Testis (tissue), 3 donors: Measurements from ENCODE around the gene ATP5PB. TPM values are rescaled to one million over a fixed set of nuclear protein-coding genes. Genes with fewer than 3 reads are reported as not detected.

Experiments used
- DNase-seq: peaks from one replicate; pipeline ENCODE4 v3.0.0-alpha.2; 2019
- H3K27ac ChIP-seq, 2 donors: fragments of 200-600 bp; sonication (generic); one replicate each; pipeline ENCODE4 v1.5.1; 2019
- H3K27me3 ChIP-seq: fragments of 200-600 bp; sonication (generic); one replicate; pipeline ENCODE4 v1.5.1; 2019
- H3K36me3 ChIP-seq: fragments of 200-600 bp; sonication (generic); one replicate; pipeline ENCODE4 v1.5.1; 2017; ENCODE audit warnings: low read depth; ENCODE audit errors: missing control alignments
- H3K4me1 ChIP-seq: fragments of 200-600 bp; sonication (generic); one replicate; pipeline ENCODE4 v1.5.1; 2019
- H3K4me3 ChIP-seq, 2 donors: fragments of 200-600 bp; sonication (generic); one replicate each; pipeline ENCODE4 v1.5.1; 2017 to 2019
- H3K9me3 ChIP-seq: fragments of 200-600 bp; sonication (generic); one replicate; pipeline ENCODE4 v1.5.1; 2017
- CTCF ChIP-seq, 3 experiments: fragments of 450-650 bp in 2 of 3; fragments of 200-600 bp in 1 of 3; sonication (generic) in 1 of 3; IDR thresholded peaks; one replicate each; pipeline ENCODE4 v1.5.1; 2016 to 2019; ENCODE audit warnings: antibody characterized with exemption in 3 of 3, mild to moderate bottlenecking in 2 of 3, moderate library complexity in 1 of 3
- POLR2A ChIP-seq: fragments of 450-650 bp; IDR thresholded peaks from one replicate; pipeline ENCODE4 v1.6.1; 2017; ENCODE audit warnings: antibody characterized with exemption, mild to moderate bottlenecking, moderate library complexity
- WGBS, 2 donors: methylation state at CpG; one replicate each; pipeline ENCODE4 v1.1.5; 2018; 5-methylcytosine and 5-hydroxymethylcytosine counted together
- intact Hi-C: fragments of 100-400 bp; cut with DNase I; formaldehyde crosslinking; loops from one replicate; pipeline ENCODE4 v1.15.1; 2023; ENCODE audit warnings: low total_unique reads
- polyA plus RNA-seq: library from polyadenylated mRNA; stranded (reverse); fragments of 350-450 nt; fragmentation: Illumina TruSeq; extraction: RNeasy Lipid Tissue Mini Kit (QIAGEN cat#74804); gene quantifications from one replicate; pipeline ENCODE4 v1.2.3, GENCODE V29; 2014; ENCODE audit warnings: low read depth, low replicate concordance; ENCODE audit not compliant: insufficient read depth
- total RNA-seq, 2 donors: library from RNA; depleted of rRNA; stranded (reverse); fragments of >200 nt; gene quantifications; one replicate each; pipeline ENCODE4 v1.2.3, GENCODE V29; 2016

ATP5PB gene
- total and polyA plus RNA-seq, 3 donors from 2014 or later = 183 to 419 (median 188) TPM

GRCh38 chr1:111491070-111491469, 41.8 kb downstream of the ATP5PB start:
- Histone ChIP-seq H3K4me1 (no peaks in the 10 kb centered on the region), H3K27ac (no peak overlapping the region), H3K4me3 (no peak overlapping the region), H3K36me3 (no peaks in the 10 kb centered on the region), H3K9me3 (no peaks in the 10 kb centered on the region), H3K27me3 (no peaks in the 10 kb centered on the region)
- no peak for TF ChIP-seq POLR2A
- no peak for TF ChIP-seq CTCF (IDR thresholded peaks at IDR 0.05)
- intact Hi-C loops = no loop called here
- WGBS, 2 donors = 88 to 91% methylated on average over 7 of the region's 7 CpGs
- DNase-seq = no peak

GRCh38 chr1:111496398-111496797, 47.1 kb downstream of the ATP5PB start:
- no peaks in the 10 kb centered on the region for H3K9me3 ChIP-seq
- intact Hi-C loops = no loop called here
- TF ChIP-seq CTCF (IDR thresholded peaks at IDR 0.05) = no peak
- TF ChIP-seq POLR2A = no peak
- no peaks in the 10 kb centered on the region for H3K27me3 ChIP-seq
- H3K27ac ChIP-seq = no peak overlapping the region
- H3K36me3 ChIP-seq = no peaks in the 10 kb centered on the region
- H3K4me3 ChIP-seq = no peak overlapping the region
- DNase-seq = no peak
- WGBS, 2 donors = 79 to 86% methylated on average over 4 of the region's 4 CpGs
- H3K4me1 ChIP-seq = no peaks in the 10 kb centered on the region

GRCh38 chr1:111497592-111497991, 48.3 kb downstream of the ATP5PB start:
- H3K9me3 ChIP-seq = no peaks in the 10 kb centered on the region
- no peak overlapping the region for H3K27ac ChIP-seq
- 71 to 74% methylated on average over 5 of the region's 5 CpGs for WGBS, 2 donors
- intact Hi-C loops = no loop called here
- H3K4me3 ChIP-seq = no peak overlapping the region
- no peak for DNase-seq
- no peaks in the 10 kb centered on the region for H3K27me3 ChIP-seq
- H3K4me1 ChIP-seq = no peaks in the 10 kb centered on the region
- H3K36me3 ChIP-seq = no peaks in the 10 kb centered on the region
- TF ChIP-seq CTCF (IDR thresholded peaks at IDR 0.05) = no peak
- TF ChIP-seq POLR2A = no peak

- Histone ChIP-seq H3K9me3 (no peaks in the 10 kb centered on the region), H3K4me3 (no peak overlapping the region), H3K27me3 (no peaks in the 10 kb centered on the region), H3K27ac (no peak overlapping the region), H3K4me1 (no peaks in the 10 kb centered on the region), H3K36me3 (no peaks in the 10 kb centered on the region)
- no peak for TF ChIP-seq CTCF (IDR thresholded peaks at IDR 0.05)
- no peak for TF ChIP-seq POLR2A
- intact Hi-C loops = no loop called here
- WGBS, 2 donors = 79 to 87% methylated on average over 5 of the region's 5 CpGs
- DNase-seq = no peak
Observed at GRCh38 chr1:111499026-111499785, 49.9 kb downstream of the ATP5PB start.

- Histone ChIP-seq H3K27ac (no peak overlapping the region), H3K4me1 (no peaks in the 10 kb centered on the region), H3K27me3 (no peaks in the 10 kb centered on the region), H3K4me3 (no peak overlapping the region), H3K36me3 (no peaks in the 10 kb centered on the region), H3K9me3 (no peaks in the 10 kb centered on the region)
- TF ChIP-seq POLR2A = no peak
- no peak for TF ChIP-seq CTCF (IDR thresholded peaks at IDR 0.05)
- no peak for DNase-seq
- WGBS, 2 donors = 70 to 73% methylated on average over 7 of the region's 7 CpGs
- intact Hi-C loops = no loop called here
Observed at GRCh38 chr1:111501645-111502044, 52.4 kb downstream of the ATP5PB start.
